Hematopoietic multipotent progenitor cell treated with erythropoietin and hydrocortisone succinate and interleukin-3 and kit ligand, for 8 days (in vitro differentiated cells): ENCODE results near the gene PCK1.

Experiments
- DNase-seq: peaks from one replicate; pipeline ENCODE4 v3.0.0-alpha.2; 2015

The PCK1 gene

DNA sequence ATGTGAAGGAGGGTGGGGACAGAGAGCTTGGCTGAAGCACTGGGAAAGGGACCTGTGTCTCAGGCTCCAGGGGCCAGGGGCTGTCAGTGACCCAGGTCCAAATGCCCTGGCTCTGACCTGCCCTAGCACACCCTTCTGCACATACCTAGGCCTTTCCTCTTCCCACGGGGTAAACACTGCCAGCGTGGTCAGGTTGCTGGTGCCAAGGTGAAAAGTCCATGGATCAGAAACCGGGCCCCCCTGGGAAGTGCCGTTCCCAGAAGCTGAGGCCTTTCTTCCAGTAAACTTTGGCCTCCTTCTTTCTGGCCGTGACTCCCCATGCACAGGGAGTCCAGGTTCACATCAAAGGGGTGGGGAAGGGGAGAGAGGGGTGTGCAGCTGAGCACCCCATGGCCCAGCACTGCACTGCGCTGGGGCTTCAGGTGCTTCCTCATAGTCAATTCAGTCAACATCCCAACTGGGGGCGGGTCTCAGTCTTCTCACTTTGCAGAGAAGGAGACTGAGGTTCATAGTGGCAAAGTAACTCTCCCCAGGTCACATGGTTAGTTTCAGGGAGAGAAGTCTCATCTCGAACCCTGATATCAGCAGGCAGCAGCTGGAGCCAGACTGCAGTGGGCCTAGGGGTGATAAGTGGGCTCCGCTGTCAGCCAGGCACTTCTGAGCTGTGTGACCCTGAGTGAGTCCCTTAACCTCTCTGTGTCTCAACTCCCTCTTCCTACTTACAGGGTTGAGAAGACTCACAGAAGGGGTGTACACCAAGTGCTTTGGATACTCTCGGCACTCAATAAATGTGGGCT lies 17.0 kb downstream of the PCK1 start:
- DNase-seq = peak; percentile 83

DNA sequence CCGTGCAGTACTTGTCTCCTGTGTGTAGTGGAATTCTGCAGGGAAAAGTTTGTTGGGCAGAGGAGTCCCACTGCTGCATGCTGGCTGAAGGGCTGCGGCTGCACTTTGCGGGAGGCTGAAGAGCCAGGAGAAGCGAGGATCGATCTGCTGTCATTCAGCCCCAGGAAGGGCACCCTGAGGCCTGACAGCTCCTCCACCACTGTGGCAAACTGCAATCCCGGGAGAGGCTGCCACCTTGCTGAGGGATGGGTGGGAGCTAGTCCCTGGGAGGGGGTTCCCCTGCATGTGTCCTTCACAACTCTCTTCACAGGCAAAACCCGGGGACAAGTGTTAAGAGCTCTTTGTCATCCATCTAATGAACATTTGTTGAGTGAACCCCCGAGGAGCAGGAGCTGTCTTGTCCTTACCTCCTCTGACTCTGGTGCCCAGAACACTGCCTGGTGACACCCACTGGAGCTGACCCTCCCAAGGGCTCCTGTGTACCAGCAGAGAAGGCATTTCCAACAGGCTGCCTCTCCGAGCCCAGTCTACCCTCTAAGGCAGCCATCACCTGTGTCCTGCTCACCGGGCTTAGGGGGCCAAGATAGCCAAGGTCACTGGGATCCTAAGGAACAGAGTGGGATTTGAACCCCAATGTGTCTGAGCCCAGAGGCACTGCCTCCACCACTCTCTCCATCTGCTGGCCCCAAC lies 17.7 kb downstream of the PCK1 start:
- no peak for DNase-seq

DNA sequence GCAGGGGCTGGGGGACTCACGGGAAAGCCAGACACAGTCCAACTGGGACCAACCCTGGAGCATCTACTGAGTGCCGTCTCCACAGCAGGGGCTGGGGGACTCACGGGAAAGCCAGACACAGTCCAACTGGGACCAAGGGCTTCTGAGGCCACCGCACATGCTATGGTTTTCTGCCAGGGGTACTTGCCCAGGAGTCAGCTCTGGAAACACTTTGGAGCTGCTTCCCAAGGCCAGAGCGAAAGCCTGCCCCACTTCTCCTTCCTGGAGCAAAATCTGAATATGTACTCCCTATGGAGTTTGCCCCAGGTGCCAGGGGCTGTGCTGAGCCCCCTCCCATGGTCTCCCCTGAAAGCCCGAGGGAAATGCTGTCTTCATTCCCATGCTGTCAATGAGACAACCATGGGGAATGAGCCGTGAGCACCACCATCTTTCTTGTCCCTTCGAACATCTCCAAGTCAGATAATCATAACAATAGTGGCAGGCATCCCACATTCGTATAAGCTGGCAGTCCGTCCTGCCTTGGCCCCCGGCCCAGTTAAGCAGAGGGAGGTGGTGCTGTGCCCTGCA lies 18.5 kb downstream of the PCK1 start:
- no peak for DNase-seq

GRCh38 chr20:57579898-57580447 lies 19.1 kb downstream of the PCK1 start:
- DNase-seq = no peak

DNA sequence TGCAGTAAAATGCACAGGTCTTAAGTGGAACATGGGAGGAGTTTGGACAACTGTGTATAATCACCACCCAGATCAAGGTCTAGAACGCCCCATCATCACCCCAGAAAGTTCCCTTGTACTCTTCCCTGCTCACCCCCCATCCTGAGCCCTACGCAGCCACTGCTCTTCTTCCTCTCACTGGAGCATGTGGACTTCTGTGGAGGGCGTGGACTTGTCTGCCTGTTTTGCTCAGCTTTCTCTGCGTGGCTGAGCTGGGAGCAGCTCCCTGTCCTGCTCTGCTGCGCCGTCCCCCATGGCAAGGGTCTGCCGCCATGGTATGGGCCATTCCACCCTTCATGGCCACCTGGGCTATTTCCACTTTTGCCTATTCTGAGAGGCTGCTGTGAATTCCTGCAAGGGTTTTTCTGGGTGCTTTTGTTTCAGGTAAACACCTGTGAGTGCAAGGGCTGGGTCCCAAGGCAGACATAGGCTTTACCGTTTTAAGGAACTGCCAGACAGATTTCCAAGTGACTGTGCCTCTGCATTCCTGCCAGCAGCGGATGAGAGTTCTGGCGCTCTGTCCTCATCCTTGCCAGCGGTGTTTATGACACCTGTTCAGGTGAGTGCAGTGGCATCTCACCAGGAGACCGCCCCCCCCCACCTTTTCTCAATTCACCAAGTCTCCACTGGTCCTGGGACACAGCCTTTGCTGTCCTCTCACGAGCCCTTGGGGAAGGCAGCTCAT lies 19.7 kb downstream of the PCK1 start:
- DNase-seq = no peak

- no peak for DNase-seq
These were observed 20.5 kb downstream of the PCK1 start for GRCh38 chr20:57581202-57582028.

DNA sequence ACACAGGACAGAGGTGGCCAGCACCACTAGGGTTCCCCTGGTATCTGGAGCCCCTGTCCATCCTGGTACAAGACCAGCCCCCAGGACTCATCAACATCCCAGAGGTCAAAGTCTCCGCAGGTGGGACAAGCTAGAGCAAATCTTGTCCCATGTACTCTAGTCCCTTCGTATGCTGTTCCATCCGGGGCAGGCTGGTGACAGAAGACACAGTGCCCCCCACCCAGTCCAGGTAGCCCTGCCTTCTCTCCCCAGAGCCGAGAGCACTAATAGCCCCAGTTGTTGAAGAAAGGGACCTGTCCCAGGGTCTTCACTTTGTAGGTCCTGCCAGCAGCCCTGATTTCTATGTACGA lies 21.1 kb downstream of the PCK1 start:
- DNase-seq = no peak

DNA sequence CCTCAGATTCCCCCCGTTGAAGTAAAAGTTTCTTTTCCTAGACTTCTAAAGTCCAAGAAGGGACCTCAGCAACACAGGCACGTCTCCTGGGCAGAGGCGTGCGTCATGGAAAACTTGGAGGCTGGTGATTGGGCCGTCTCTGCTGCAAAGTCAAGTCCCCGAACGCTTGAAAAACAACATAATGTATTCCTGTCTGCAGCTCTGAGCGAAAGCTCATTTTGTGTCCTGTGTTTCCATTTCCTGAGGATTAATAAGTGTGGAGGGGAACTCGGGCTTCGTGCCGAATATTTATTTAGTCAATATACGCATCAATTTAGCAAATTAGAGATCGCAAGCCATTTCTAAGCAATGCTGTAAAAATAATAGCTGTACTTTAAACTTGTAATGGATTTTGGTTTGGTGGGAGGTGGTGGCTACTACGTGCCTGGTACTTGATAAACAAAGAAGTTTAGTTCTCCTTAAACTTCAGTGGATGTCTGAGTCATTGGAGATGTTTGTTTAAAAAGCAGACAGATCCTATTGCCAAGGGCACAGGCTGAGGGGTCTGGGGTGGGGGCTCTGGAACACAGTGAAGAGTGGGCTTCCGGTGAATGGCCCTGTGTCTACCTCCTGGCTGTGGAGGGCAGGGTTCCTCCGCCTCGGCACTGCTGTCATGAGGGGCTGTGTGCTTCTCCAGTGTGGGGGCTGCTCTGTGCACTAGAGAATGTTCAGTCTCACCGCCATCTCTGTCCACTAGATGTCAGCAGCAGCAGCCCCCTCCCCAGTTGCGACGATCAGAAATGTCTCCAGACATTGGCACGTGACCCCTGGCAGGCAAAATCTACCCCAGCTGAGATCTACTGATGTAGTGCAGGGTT lies 21.8 kb downstream of the PCK1 start:
- DNase-seq = no peak

- DNase-seq = no peak
These were observed 22.7 kb downstream of the PCK1 start for GRCh38 chr20:57583289-57584257.

DNA sequence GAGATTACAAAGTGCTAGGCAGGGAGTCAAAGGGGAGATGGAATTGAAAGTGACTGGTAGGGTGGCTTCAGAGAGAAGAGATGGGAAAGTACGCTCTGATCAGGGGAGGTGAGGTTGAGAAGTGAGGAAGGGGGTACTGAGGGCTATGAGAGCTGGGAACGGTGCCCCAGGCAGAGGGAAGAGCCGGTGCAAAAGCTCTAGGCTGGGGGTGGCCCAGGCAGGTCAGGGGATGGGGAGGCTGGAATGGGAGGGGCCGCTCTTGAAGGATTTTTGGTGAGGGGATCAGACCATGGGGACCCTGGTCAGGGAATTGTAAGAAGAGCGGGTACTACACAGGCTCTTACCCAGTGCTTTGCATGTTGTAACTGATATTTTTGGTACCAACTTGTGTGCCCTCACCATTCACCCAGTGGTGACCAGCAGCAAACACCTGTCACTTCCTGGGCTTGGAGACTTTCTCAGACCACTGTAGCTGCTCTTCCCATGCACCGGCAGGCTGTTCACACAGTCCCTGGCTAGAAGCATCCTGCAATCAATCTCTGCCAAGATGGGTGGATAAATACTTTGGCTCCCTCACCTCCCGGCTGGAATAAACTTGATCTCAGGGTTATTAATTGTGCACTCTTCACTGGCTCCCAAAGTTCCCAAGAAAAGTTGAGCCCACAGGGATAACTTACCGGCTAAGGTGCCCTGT lies 24.0 kb downstream of the PCK1 start:
- no peak for DNase-seq

GRCh38 chr20:57585466-57586213 lies 24.7 kb downstream of the PCK1 start:
- DNase-seq = no peak

- no peak for DNase-seq
These were observed 25.5 kb downstream of the PCK1 start for GRCh38 chr20:57586370-57586793.

- DNase-seq = no peak
These were observed 26.0 kb downstream of the PCK1 start for GRCh38 chr20:57586943-57587277.

DNA sequence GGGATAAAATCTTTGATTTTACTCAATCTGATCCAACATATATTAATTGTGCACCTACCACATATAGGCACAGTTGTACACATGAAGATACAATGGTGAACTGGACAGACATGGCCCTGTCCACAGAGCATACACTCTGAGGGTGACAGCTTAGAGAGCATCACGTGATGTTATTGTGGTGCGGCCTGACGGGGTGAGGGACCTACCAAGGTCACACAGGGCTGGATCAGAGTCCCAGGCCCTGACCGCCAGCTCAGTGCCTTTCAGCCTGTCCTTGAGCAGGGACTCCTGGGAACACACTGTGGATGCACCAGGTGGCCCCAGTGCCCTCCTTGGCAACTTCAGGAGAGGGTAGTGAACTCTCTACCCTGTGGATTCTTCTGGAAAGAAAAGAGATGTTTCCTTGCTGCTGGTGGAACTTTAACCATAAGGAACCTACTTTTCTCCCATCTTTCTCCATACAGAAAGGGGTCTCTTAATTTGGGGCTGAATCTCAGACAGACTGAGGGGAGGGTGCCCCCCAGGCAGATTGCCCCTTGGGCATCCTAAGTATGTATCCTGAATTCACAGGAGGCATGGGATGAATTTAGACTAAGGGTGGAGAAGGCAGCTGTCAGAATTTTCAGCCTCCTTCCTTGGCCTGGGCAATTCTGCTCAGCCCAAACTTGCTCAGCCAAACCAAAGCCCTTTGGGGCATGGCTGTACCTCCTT lies 26.5 kb downstream of the PCK1 start:
- no peak for DNase-seq

DNA sequence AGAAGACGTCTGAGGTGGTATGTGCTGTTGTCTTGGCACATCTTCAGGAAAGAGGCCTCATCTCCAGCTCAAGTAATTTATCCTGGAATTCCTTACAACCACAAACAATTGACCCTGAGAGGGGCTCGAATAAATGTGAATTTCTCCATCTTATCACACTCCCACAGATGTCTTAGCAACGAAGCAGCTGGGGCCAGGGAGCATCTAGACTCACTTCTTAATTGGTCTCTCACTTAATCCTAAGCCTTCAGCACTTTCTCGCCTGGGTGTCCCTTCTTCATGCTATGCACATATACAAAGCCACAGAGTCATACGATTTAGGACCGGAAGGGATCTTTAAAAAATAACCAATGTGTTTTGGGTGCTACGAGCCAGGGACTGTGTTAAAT lies 27.1 kb downstream of the PCK1 start:
- peak; percentile 9 for DNase-seq

DNA sequence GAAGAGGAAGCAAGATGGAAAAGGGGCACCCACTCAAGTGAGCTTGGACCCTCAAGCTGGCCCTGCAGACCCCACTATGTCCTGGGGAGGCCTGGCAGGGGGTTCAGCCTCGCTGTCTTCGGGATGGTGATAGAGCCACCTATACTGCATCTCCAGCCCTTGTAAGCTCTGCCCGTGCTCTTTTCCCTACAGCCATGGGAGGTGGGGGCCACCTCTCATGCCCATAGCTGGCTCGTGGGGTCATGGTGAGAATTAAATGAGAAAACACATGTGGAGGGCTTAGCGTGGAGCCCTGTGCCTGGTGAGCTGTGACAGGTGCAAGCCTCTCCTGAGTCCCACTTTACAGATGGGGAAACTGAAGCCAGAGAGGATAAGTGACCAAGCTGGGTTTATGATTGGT lies 27.7 kb downstream of the PCK1 start:
- DNase-seq = no peak

GRCh38 chr20:57589123-57589727 lies 28.3 kb downstream of the PCK1 start:
- no peak for DNase-seq
